ENCODE results near the gene ZYX. TPM values are rescaled to one million over a fixed set of nuclear protein-coding genes. Genes with fewer than 3 reads are reported as not detected.

Gene ZYX
- total RNA-seq, 2 donors from 2014 or later, result 81.6 to 114 TPM

DNA sequence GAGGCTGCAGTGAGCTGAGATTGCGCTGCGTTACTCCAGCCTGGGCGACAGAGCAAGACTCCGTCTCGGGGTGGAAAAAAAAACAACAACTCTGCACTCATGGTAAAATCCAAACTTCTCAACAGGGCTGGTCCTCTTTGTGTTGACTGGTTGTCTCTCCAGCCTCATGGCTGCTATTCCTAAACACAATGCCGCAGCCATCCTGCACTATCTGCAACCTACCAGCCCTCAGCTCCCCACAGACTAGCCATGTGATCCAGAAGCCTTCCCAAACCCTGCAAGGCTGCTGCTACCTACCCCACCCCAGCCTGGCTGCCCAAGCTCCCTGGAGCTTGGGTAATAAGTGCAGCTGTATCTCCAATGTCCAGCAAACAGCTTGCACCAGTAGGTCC, 11.7 kb downstream of the ZYX start:
- no peaks in the 10 kb centered on the region for H3K36me3 Mint-ChIP-seq
- no peaks in the 10 kb centered on the region for H3K9me3 Mint-ChIP-seq
- H3K27ac Mint-ChIP-seq, result no peak overlapping the region
- H3K27me3 Mint-ChIP-seq, result no peaks in the 10 kb centered on the region
- ATAC-seq (no peak), DNase-seq (ENCODE audit: low spot score) (no peak)
- no peak overlapping the region for H3K4me3 Mint-ChIP-seq
- peaks cover 14 to 27% of the 10 kb centered on the region in 2 donors for H3K4me1 Mint-ChIP-seq (ENCODE audit: low read depth in 2 of 2)

- peaks cover 14 to 27% of the 10 kb centered on the region in 2 donors for H3K4me1 Mint-ChIP-seq (ENCODE audit: low read depth in 2 of 2)
- H3K27me3 Mint-ChIP-seq, result no peaks in the 10 kb centered on the region
- H3K36me3 Mint-ChIP-seq, result no peaks in the 10 kb centered on the region
- H3K27ac Mint-ChIP-seq, result no peak overlapping the region
- ATAC-seq (no peak), DNase-seq (ENCODE audit: low spot score) (no peak)
- H3K4me3 Mint-ChIP-seq, result no peak overlapping the region
- no peaks in the 10 kb centered on the region for H3K9me3 Mint-ChIP-seq
Observed at GRCh38 chr7:143393267-143394041, 12.3 kb downstream of the ZYX start.

DNA sequence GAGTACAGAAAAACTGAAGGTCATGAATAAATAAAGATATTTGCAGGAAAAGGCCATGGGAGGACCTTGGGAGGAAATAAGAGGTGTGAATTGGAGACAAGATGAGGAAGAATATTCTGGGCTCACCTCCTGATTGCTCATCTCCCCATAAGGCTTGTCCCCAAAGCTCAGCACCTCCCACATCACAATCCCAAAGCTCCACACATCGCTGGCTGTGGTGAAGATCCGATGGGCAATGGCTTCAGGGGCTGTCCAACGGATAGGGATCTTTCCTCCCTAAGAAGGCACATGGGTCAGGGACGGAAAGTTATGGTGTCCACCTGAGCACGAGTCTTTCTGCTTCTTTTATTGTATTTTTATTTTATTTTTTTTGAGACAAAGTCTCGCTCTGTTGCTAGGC, 12.9 kb downstream of the ZYX start:
- no peak overlapping the region for H3K4me3 Mint-ChIP-seq
- ATAC-seq (no peak), DNase-seq (ENCODE audit: low spot score) (no peak)
- H3K27ac Mint-ChIP-seq, result no peak overlapping the region
- peaks cover 14 to 27% of the 10 kb centered on the region in 2 donors for H3K4me1 Mint-ChIP-seq (ENCODE audit: low read depth in 2 of 2)
- no peaks in the 10 kb centered on the region for H3K36me3 Mint-ChIP-seq
- no peaks in the 10 kb centered on the region for H3K9me3 Mint-ChIP-seq
- H3K27me3 Mint-ChIP-seq, result no peaks in the 10 kb centered on the region

- DNase-seq (ENCODE audit: low spot score) (no peak), ATAC-seq (no peak)
- peaks cover 14 to 22% of the 10 kb centered on the region in 2 donors for H3K4me1 Mint-ChIP-seq (ENCODE audit: low read depth in 2 of 2)
- H3K36me3 Mint-ChIP-seq, result no peaks in the 10 kb centered on the region
- H3K27me3 Mint-ChIP-seq, result no peaks in the 10 kb centered on the region
- no peaks in the 10 kb centered on the region for H3K9me3 Mint-ChIP-seq
- H3K4me3 Mint-ChIP-seq, result no peak overlapping the region
- H3K27ac Mint-ChIP-seq, result peak overlapping the region in 1 of 2 donors; percentile 18
Observed at GRCh38 chr7:143394777-143395176, 13.6 kb downstream of the ZYX start.

GRCh38 chr7:143395187-143396149, 14.3 kb downstream of the ZYX start:
- Mint-ChIP-seq H3K4me1 (ENCODE audit: low read depth in 2 of 2) (peaks cover 8 to 18% of the 10 kb centered on the region in 2 donors), H3K36me3 (no peaks in the 10 kb centered on the region), H3K9me3 (no peaks in the 10 kb centered on the region), H3K27ac (peak overlapping the region in 1 of 2 donors; percentile 18), H3K4me3 (no peak overlapping the region), H3K27me3 (no peaks in the 10 kb centered on the region)
- ATAC-seq, result no peak
- peak; percentile 13 for DNase-seq (ENCODE audit: low spot score)

GRCh38 chr7:143396182-143396581, 15.0 kb downstream of the ZYX start:
- Mint-ChIP-seq H3K4me3 (no peak overlapping the region), H3K27ac (no peak overlapping the region), H3K9me3 (no peaks in the 10 kb centered on the region), H3K27me3 (no peaks in the 10 kb centered on the region), H3K36me3 (no peaks in the 10 kb centered on the region), H3K4me1 (ENCODE audit: low read depth in 2 of 2) (peaks cover 8 to 18% of the 10 kb centered on the region in 2 donors)
- ATAC-seq (no peak), DNase-seq (ENCODE audit: low spot score) (no peak)

- Mint-ChIP-seq H3K27ac (no peak overlapping the region), H3K27me3 (no peaks in the 10 kb centered on the region), H3K4me1 (ENCODE audit: low read depth in 2 of 2) (peaks cover 8 to 18% of the 10 kb centered on the region in 2 donors), H3K9me3 (no peaks in the 10 kb centered on the region), H3K36me3 (no peaks in the 10 kb centered on the region), H3K4me3 (no peak overlapping the region)
- no peak for DNase-seq (ENCODE audit: low spot score)
- no peak for ATAC-seq
Observed at GRCh38 chr7:143396625-143397556, 15.7 kb downstream of the ZYX start.

- Mint-ChIP-seq H3K4me3 (no peak overlapping the region), H3K9me3 (no peaks in the 10 kb centered on the region), H3K4me1 (ENCODE audit: low read depth in 2 of 2) (peaks cover 8 to 18% of the 10 kb centered on the region in 2 donors), H3K27me3 (no peaks in the 10 kb centered on the region), H3K36me3 (no peaks in the 10 kb centered on the region), H3K27ac (no peak overlapping the region)
- ATAC-seq (no peak), DNase-seq (ENCODE audit: low spot score) (no peak)
Observed at GRCh38 chr7:143397710-143398530, 16.8 kb downstream of the ZYX start.

GRCh38 chr7:143398616-143399015, 17.5 kb downstream of the ZYX start:
- peaks cover 8 to 17% of the 10 kb centered on the region in 2 donors for H3K4me1 Mint-ChIP-seq (ENCODE audit: low read depth in 2 of 2)
- DNase-seq (ENCODE audit: low spot score), result no peak
- H3K36me3 Mint-ChIP-seq, result no peaks in the 10 kb centered on the region
- H3K4me3 Mint-ChIP-seq, result no peak overlapping the region
- no peaks in the 10 kb centered on the region for H3K9me3 Mint-ChIP-seq
- H3K27me3 Mint-ChIP-seq, result no peaks in the 10 kb centered on the region
- H3K27ac Mint-ChIP-seq, result no peak overlapping the region
- ATAC-seq, result no peak

- no peaks in the 10 kb centered on the region for H3K9me3 Mint-ChIP-seq
- no peak overlapping the region for H3K27ac Mint-ChIP-seq
- DNase-seq (ENCODE audit: low spot score), result no peak
- H3K36me3 Mint-ChIP-seq, result no peaks in the 10 kb centered on the region
- no peak for ATAC-seq
- H3K27me3 Mint-ChIP-seq, result no peaks in the 10 kb centered on the region
- H3K4me3 Mint-ChIP-seq, result no peak overlapping the region
- peaks cover 8 to 12% of the 10 kb centered on the region in 2 donors for H3K4me1 Mint-ChIP-seq (ENCODE audit: low read depth in 2 of 2)
Observed at GRCh38 chr7:143399151-143399550, 18.0 kb downstream of the ZYX start.

DNA sequence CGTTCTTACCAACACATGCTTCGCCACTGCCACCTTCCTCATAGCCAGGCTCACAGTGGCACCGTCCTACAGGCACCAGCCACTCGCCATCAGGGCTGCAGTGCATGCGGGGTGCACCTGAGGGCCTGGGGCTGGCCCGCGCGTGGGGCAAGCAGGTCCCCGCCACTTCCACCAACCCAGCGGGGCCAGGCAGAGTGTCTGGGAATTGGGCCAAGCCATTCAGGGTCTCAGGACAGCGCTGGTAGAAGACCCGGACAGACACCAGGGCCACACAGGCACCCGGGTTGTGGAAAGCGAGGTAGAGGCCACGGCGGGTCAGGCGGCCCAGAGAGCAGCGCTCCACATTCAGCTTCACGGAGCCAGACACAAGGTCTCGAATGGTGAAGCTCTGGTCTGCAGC, 18.5 kb downstream of the ZYX start:
- Mint-ChIP-seq H3K36me3 (no peaks in the 10 kb centered on the region), H3K27me3 (no peaks in the 10 kb centered on the region), H3K4me3 (no peak overlapping the region), H3K27ac (no peak overlapping the region), H3K9me3 (no peaks in the 10 kb centered on the region), H3K4me1 (ENCODE audit: low read depth in 2 of 2) (peaks cover 8 to 10% of the 10 kb centered on the region in 2 donors)
- no peak for ATAC-seq
- DNase-seq (ENCODE audit: low spot score), result no peak

GRCh38 chr7:143401265-143401664, 20.1 kb downstream of the ZYX start:
- H3K4me1 Mint-ChIP-seq (ENCODE audit: low read depth in 2 of 2), result peaks cover 0 to 2% of the 10 kb centered on the region in 2 donors
- no peaks in the 10 kb centered on the region for H3K9me3 Mint-ChIP-seq
- no peak overlapping the region for H3K27ac Mint-ChIP-seq
- no peak overlapping the region for H3K4me3 Mint-ChIP-seq
- H3K27me3 Mint-ChIP-seq, result peaks cover 4 to 5% of the 10 kb centered on the region in 2 donors
- H3K36me3 Mint-ChIP-seq, result no peaks in the 10 kb centered on the region
- ATAC-seq (no peak), DNase-seq (ENCODE audit: low spot score) (no peak)
